Activated CD4-positive, alpha-beta T cell treated with anti-CD3 and anti-CD28 coated beads for 48 hours (primary cell): ENCODE results near the gene TMEM225B.
"Not testable (repeated sequence)": the region's sequence is repeated elsewhere in the genome, so short reads cannot be mapped to it uniquely, and the experiment has no call there.

Source experiments
- DNase-seq: peaks from one replicate; pipeline ENCODE4 v3.0.0-alpha.2; 2020

Gene TMEM225B, protein sequence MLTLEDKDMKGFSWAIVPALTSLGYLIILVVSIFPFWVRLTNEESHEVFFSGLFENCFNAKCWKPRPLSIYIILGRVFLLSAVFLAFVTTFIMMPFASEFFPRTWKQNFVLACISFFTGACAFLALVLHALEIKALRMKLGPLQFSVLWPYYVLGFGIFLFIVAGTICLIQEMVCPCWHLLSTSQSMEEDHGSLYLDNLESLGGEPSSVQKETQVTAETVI

DNA sequence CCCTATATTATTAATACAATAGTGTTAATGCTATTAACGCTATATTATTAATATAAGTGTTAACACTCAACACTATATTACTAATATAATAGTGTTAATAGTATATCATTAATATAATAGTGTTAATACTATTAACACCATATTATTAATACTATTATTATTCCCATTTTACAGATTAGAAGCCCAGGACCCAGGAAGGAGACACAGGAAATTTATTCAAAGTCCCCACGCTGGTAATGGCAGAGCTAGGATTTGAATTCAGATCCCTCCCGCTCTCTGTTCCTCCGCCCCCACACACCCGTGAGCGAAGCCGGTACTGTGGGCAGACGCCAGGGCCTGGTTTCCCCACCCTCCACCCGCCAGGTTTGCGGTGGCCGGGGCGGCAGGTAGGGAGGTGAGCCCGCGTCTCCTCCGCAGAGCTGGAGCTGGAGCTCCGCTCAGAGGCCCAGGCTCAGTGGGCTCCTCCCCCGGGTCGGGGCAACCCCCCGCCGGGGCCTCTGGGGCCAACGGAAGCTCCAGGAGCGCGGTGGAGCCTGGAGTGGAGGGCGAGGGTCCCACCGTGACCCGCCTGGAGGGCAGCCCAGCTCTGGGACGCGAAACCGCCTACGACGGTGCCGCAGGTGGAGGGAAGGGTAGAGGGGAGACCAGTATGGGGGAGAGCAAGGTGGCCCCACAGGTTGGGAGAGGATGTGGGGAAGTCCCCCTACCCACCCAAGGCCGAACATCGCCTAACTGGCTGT, at the start of gene TMEM225B:
Gene TMEM225B, plus strand, starts transcription at position 506 of the 740 bp plus-strand sequence. CDS start 6,122 bp downstream, outside the sequence.
- DNase-seq: peak; percentile 36

DNA sequence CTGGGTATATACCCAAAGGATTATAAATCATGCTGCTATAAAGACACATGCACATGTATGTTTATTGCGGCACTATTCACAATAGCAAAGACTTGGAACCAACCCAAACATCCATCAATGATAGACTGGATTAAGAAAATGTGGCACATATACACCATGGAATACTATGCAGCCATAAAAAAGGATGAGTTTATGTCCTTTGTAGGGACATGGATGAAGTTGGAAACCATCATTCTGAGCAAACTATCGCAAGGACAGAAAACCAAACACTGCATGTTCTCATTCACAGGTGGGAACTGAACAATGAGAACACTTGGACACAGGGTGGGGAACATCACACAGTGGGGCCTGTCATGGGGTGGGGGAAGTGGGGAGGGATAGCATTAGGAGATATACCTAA, 48.5 kb upstream of the TMEM225B start:
- not testable (repeated sequence) for DNase-seq

DNA sequence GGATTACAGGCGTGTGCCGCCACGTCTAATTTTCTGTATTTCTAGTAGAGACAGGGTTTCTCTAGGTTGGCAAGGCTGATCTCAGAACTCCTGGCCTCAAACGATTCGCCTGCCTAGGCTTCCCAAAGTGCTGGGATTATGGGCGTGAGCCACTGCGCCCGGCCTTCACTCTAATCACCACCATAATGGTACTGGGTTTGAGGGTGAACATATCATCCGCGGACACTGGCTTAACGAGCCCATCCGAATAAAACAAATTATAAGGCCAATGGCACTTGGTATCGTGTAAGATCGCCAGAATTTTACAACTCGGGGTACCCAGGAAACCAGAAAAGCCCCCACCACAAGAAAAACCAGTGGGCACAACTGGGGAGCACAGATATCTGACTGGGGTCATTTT, 46.7 kb upstream of the TMEM225B start:
- DNase-seq: no peak

DNA sequence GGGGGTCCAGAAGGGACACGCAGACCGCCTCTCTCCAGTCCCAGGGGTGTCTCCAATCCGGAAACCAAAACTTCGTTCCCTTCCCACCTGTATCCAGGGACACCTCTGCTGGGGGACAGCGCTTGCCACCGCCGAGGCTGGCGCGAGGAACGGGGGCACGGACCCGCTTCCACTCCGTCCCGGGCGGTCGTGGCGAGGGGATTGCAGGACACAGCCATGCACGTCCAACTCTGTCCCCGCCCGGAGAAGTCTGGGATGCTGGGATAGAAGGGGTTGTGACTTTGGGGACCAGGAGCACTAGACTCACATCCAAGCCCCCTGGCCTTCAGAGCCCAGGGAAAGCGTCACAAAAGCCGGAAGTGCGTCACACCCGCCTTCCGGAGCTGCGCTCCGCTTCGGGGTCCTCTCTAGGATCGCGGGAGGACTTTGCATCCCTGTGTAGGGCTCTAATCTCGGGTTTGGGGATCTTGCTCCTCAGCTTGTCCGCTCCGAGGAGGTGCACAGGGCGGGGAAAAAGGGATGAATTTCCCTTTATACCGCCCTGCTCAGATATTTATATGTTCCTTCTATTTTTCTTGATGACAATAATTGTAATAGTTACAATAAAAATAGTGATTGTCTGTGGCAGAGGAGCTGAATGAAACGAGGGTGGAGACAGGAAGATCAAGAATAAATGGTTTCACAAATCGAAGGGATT, 46.2 kb upstream of the TMEM225B start, which contains the start of gene FAM200A:
Gene FAM200A, minus strand, starts transcription at position 348 of the 697 bp plus-strand sequence. CDS start 3,707 bp downstream, outside the sequence.
- peak; percentile 89 for DNase-seq

DNA sequence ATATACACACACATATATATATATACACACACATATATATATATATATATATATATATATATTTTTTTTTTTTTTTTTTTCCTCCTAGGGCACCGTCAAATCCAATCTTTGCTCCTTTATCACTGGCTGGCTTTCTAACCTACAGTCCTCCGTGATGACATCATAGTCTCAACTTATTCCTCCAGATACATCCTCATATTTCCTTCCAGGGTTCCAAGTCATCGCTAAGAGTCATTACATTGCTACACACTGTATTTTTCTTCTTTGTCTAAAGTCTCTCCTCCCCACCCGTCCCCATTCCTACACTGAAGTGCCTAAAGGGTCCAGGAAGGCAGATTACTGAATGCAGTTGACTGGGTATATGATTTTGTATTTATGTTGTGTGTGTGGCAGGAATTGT, 45.0 kb upstream of the TMEM225B start:
- no peak for DNase-seq

DNA sequence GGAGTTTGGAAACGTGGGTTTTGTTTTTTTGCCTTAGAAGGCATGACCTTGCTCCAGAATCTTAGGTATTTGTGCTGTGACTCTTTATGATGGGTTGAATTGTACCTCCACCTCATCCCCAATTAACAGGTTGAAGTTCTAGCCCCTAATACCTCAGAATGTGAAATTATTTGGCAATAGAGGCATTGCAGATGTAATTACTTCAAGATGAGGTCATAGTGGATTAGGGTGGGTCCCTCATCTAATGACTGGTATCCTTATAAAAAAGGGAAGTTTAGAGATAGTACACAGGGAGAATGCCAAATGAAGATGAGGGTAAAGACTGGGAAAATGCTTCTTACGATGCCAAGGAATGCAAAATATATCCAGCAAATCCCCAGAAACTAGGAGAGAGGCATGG, 43.1 kb upstream of the TMEM225B start:
- no peak for DNase-seq

DNA sequence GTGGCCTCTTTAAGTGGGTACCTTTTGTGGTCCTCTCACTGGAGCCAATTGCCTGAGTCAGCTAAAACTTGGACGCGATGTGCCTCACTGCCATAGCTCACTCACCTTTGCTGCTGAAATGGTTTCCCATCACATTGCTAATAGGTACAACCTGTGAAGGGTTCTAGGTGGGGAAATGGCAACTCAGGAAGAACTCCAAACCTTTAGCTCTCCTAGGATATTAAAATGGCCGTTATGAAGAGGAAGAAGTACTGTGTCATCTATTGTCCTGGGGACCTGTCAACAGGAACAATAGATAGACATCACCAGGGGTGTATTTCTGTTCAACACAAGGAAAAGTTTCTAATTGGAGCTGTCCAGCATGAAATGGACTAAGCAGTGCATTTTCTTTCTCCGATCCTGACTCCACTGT, 40.9 kb upstream of the TMEM225B start:
- DNase-seq: no peak

DNA sequence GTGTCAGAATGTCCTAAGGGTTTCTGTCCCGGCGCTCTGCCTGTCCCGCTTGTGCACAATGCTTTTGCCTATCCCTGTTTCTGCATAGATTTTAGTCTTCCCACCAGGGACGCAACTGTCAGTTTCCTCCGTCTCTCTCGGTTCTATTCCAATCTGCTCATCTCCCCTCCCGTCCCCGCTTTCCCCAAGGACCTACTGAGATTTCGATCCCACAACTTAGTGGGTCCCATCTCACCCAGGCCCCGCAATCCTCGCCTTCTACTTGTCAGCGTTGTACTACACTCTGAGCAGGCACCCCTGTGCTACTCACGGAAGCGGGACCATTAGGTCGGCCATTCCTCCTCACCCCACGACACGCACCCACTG, 40.1 kb upstream of the TMEM225B start:
- DNase-seq: no peak

DNA sequence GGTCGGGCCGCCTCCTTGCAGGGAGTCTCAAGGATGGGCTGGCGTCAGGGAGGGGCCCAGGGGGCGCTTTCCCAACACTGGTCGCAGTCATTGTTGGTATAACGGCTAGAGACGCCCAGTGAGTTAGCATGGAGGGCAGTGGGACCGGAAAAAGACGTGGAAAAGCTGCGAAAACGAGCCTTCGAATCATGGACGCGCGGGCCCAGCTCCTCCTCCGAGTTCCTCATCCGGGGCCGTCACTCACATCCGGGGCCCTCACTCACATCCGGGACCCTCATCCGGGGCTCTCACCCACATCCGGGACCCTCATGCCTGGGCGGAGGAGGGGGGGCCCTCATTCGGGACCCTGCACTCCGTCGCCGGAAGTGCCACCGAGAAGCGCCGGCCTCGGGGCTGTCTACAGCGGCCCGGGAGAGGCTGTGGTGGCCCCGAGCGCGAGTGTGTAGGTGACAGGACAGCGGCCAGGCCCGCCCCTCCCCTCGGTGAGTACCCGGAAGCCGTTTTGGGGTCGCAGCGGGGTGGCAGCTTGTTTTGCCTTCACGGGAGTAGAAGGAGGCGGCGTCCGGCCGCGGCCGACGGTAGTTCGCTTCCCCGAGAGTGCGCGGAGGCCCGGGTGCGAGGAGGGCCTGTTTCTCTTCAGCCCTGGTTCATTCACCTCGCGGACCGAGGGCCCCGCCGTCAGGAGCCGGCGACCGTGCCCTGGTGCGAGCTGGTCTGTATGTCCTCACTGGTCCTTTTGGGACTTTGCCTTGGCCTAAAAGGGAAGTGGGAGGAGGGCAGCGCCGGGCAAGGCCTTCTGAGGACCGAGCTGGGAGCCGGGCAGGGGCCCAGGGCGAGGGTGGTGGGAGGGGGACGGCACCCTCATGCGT, 39.5 kb upstream of the TMEM225B start, which contains the start of gene ZNF655:
Gene ZNF655, plus strand, starts transcription at position 337 of the 869 bp plus-strand sequence. CDS start 1,918 bp downstream, outside the sequence.
- DNase-seq: peak; percentile 89

DNA sequence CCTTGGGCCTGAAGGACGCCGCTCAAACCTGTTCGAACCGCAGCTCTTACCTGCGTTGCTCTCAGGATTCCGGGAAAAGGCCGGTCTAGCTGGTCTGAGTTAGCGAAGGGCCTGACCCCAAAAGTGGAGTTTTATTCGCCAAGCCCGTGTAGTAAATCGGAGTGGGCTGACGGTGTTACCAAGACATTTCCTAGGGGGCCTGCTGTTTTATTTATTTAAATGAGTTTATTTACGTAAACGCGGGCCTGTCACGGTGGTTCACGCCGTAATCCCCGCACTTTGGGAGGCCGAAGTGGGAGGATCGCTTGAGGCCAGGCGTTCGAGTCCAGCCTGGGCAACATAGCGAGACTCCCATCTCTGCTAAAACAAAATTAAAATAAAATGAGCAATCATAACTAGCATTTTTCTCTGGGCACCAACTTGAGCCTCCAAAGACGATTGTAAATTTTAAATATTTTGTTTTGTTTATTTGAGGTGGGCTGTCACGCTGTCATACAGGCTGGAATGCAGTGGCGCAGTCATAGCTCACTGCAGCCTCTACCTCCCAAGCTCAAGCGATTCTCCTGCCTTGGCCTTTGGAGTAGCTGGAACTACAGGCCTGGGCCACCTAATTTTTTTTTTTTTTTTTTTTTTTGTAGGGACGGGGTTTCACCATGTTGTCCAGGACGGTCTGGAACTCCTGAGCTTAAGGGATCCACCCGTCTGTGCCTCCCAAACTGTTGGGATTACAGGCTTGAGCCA, 38.7 kb upstream of the TMEM225B start:
- peak; percentile 19 for DNase-seq

DNA sequence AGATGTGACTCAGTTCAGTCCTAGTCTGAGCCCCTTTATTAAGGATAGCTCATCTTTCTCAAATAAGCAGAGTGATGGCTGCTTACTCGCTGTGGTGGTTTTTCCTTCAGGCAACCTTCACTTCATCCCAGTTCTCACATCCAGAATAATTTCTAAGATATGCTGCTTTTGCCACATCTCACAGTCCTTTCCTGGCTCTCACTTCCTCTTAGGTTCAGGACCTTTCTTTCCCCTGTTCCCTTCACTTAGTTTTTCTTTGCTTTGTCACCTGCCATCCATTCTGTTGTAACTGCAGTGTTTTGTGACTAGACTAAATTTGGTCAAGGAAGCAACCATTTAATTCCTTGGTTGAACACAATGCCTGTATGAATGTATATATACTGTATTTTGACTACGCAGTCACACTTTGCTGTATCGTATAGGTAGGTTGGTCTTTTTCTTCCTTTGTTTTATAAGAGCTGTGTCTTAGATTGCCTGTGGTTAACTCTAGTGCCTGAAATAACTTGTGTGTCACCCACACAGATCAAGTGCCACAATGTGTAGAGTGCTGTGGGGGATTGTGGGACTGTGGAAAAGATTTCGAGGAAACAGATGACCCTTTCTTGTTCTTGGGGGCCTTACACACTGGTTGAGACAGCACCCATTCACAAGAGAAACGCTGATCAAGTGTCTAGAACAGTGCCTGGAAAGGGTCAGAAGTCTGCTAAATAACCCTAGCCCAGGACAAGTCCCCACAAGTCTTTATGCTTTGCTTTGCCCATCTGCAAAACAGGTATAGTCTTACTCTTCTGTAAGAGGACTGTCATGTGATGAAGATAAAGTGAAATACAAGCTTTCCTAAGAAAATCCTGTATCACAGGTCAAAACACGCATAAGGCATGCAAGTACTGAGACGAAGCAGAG, 37.0 kb upstream of the TMEM225B start:
- no peak for DNase-seq

DNA sequence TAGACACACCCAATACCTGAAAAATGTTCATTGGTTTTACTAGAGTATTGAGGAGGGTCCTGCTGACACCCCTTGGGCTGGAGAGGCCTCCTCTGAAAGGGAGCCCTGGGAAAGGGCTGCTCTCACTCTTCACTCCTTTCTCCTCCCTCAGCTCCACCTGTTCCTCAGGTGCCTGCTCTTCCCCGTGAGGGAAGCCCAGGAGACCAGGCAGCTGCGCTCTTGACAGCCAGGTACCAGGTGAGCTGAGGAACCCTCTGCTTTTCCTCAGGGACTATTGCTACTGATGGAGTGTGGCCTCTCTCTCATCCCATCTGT, 36.4 kb upstream of the TMEM225B start:
- no peak for DNase-seq

DNA sequence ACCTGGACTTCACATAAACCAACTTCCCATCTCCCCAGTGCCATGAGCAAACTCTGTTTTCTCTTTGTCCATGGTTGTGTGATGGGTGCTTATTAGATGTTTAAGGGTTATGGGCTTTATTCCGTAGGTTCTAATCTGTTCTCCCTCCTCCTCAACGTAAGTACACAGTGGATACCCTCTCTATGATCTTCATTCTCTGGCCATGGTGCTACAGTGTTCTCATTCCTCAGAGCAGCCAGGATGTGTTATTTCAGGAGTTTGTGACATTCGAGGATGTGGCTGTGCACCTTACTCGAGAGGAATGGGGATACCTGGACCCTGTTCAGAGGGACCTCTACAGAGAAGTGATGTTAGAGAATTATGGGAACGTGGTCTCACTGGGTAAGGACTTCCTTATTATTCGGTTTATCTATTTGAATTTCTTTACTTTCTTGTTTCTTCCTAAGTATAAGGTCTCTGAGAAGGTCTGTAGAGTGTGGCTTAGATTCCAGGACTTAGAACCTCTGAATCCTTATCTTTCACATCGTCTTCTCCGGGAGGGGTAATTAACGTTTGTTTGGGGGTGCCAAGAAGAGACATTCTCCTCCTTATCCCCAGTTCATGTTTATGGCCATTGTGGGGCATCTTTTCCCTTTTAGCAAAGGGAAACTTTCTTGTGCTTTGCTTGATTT, 35.8 kb upstream of the TMEM225B start:
- no peak for DNase-seq

DNA sequence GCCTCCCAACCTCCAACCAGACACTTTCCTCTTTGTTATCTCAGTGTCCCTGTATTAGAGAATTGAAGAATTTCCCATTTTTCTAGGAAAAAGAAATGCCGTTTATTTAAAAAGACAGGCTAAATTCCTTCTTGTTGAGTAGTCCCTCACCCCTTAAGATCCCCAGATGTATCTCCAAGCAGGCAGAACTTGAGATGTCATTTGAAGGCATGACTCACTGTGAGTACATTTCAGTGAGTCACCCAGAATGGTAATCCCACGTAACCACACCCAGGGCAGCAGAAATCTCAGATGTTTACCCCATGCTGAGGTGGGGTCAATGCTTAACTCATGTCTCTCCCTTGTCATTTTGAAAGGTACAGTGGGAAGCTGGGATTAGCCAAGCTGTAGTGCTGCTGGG, 35.2 kb upstream of the TMEM225B start:
- DNase-seq: peak; percentile 64

DNA sequence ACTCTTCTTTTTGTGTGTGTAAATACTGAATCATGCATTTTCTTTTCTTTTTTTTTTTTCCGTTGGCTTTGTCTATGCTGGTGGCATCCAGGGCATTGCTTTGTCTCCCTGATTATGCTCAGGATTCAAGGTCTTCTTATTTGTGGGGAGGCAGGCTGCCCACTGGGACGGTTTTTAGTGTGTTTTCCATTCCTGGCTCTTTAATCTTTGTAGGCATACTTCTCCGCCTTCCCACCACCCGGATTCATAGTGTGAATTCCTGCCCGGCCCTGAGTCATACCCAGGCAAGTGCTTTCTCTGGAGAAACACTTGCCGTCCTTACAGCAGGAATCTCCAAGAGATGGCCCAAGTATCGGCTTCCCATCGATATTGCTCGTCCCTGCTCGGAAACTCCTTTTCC, 34.4 kb upstream of the TMEM225B start:
- no peak for DNase-seq

DNA sequence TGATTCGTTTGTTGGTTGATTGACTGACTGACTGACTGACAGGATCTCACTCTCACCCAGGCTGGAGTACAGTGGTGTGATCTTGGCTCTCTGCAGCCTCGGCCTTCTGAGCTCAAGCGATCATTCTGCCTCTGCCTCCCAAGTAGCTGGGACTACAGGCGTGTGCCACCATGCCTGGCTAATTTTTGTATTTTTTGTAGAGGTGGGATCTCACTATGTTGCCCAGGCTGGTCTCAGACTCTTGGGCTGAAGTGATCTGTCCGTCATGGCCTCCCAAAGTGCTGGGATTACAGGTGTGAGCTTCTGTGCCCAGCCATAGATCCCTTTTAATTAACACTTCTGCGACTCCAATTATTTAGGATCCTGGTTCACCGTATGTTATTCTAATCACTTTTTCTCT, 29.3 kb upstream of the TMEM225B start:
- DNase-seq: not testable (repeated sequence)

DNA sequence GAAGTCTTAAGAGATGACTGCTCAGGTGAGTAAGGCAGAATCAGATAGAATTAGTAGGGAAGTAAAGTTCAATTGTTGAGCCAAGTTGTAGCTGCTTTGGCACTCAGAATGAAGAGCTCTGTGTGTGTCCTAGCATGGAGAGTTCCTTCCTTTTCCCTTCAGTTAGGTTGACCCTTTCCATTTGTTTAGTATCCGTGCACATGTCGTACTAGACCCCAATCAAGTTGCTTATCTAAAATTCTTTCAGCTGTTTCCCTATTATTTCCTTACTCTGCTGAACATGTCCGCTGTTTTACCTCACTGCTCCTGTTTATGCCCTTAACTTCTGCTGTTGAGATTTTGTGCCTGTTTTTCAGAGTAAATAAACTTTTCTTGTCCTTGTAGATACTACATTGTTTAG, 26.3 kb upstream of the TMEM225B start:
- DNase-seq: no peak

DNA sequence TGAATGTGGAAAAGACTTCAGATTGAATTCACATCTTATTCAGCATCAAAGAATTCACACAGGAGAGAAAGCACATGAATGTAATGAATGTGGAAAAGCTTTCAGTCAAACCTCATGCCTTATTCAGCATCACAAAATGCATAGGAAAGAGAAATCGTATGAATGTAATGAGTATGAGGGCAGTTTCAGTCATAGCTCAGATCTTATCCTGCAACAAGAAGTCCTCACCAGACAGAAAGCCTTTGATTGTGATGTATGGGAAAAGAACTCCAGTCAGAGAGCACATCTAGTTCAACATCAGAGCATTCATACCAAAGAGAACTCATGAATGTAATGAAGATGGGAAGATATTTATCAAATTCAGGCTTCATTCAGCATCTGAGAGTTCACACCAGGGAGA, 24.8 kb upstream of the TMEM225B start:
- no peak for DNase-seq

DNA sequence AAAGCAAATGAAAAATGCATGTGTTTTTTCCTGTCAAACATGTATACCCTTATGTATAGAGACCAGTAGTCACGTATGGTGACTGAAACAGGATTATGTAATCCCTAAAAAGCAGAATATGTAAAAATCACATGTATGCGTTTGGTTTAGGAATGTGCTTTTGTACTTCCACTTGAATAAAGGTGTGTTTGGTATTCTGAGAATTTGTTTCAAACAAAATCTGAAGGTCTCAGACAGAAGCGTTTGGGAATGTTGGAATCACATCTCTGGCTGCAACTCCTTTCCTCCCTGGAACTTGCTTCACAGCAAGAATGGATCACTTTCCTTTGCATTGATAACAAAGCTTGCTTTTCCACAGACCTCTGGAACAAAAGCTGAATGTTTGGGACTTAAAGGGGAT, 21.8 kb upstream of the TMEM225B start:
- DNase-seq: no peak

DNA sequence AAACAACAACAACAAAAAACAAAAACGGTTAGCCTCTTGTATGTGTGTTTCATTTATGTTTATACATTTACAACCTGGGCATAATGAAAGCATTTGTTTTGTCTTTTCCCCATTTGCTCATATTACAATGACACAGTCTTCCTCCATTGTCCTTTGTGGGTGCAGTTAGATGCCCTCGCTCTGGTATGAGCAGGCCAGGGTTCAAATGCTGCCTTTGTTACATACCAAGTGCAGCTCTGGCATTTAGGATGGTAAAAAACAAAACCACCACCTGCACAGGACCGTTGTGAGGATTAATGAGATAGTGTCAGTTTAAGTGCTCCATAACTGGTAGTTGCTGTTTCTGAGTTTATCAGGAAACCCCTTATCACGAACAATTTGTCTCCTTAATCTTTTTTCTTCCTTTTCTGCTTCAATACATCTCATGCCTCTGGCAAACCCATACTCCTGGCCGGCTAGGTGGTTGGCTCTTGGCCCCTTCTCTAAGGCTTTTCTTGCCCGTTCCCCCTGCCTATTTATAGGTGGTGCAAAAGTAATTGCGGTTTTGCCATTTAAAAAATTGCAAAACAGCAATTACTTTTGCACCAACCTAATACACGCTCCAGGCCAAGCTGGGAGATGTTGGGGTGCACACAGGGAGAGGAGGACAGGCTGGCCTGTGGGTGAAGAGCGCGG, 18.6 kb upstream of the TMEM225B start:
- no peak for DNase-seq
